K562 (cell line): ENCODE measurements around the gene KMT2C. TPM values are rescaled to one million over a fixed set of nuclear protein-coding genes. Genes with fewer than 3 reads are reported as not detected.
"Not testable (repeated sequence)": the region's sequence is repeated elsewhere in the genome, so short reads cannot be mapped to it uniquely, and the experiment has no call there.

Experiments used
- BCL6 ChIP-seq: fragments of 250-450 bp; sonication (Bioruptor Pico); IDR thresholded peaks from 2 replicates; pipeline ENCODE4 v1.4.0; 2020
- FOXK1 ChIP-seq: sonication (generic); formaldehyde crosslinking; IDR thresholded peaks from 2 replicates; pipeline ENCODE4 v1.8.0; 2022; ENCODE audit warnings: missing genetic modification reagents, mild to moderate bottlenecking, borderline replicate concordance
- GATAD2A ChIP-seq: fragments of 450-650 bp; IDR thresholded peaks from 2 replicates; pipeline ENCODE4 v1.6.1; 2017
- HMG20A ChIP-seq: fragments of 450-650 bp; formaldehyde crosslinking; conservative IDR thresholded peaks from 2 replicates; pipeline ENCODE4 v1.4.0; 2020; ENCODE audit warnings: mild to moderate bottlenecking, mixed read lengths
- JUND ChIP-seq, 2 experiments: IDR thresholded peaks; 2 replicates in 1 of 2; 3 replicates in 1 of 2; pipeline ENCODE4 v1.6.1; 2011; ENCODE audit warnings: borderline replicate concordance in 2 of 2, low read depth in 2 of 2, low read length in 2 of 2, improper control_type of control experiment in 1 of 2, missing biosample characterization in 1 of 2, missing genetic modification characterization in 1 of 2, missing genetic modification reagents in 1 of 2
- MTA1 ChIP-seq: fragments of 450-650 bp; IDR thresholded peaks from 2 replicates; pipeline ENCODE4 v1.6.1; 2017; ENCODE audit warnings: borderline replicate concordance
- MYC ChIP-seq, 2 experiments: fragments of 250-450 bp in 1 of 2; sonication (Bioruptor Pico) in 1 of 2; IDR thresholded peaks; 2 replicates each; pipeline versions ENCODE4 v1.5.1 to v1.6.1; 2012 to 2021; ENCODE audit warnings: low read depth in 2 of 2, borderline replicate concordance in 1 of 2, improper control_type of control experiment in 1 of 2, low read length in 1 of 2, mild to moderate bottlenecking in 1 of 2, moderate library complexity in 1 of 2
- SRF ChIP-seq, 2 experiments: fragments of 250-450, 450-650 bp in 1 of 2; sonication (Bioruptor Pico) in 1 of 2; sonication (generic) in 1 of 2; formaldehyde crosslinking; IDR thresholded peaks; 2 replicates each; pipeline versions ENCODE4 v1.5.0 to v1.5.1; 2020 to 2022; ENCODE audit warnings: mild to moderate bottlenecking in 1 of 2, missing genetic modification reagents in 1 of 2
- TRIM24 ChIP-seq, 2 experiments: fragments of 450-650 bp; IDR thresholded peaks; 2 replicates each; pipeline ENCODE4 v1.6.1; 2016
- ZNF644 ChIP-seq: fragments of 200-800 bp; sonication (Bioruptor generic); IDR thresholded peaks from 2 replicates; pipeline ENCODE4 v1.6.1; 2016; ENCODE audit warnings: low read depth, missing genetic modification characterization, missing compliant biosample characterization
- polyA plus RNA-seq, 8 experiments: library from polyadenylated mRNA; depleted of rRNA in 4 of 8; stranded (reverse) in 5 of 8; unstranded in 3 of 8; fragments of >200 nt; fragmentation: Nextera tagmentation in 2 of 8; fragmentation: Illumina TruSeq in 1 of 8; extraction: Ambion mirVana in 2 of 8; extraction: Trizol in 1 of 8; gene quantifications; 2 replicates each; pipeline versions ENCODE4 v1.2.1 to v1.2.3, GENCODE V29; 2011 to 2014; ENCODE audit warnings: inconsistent platforms in 1 of 8, missing spikeins in 1 of 8
- total RNA-seq, 7 experiments: library from RNA; depleted of rRNA in 6 of 7; stranded (reverse); fragments of >200 nt in 6 of 7; fragmentation: Illumina TruSeq in 2 of 7; extraction: Trizol in 2 of 7; gene quantifications; 2 replicates each; pipeline versions ENCODE4 v1.2.1 to v1.2.3, GENCODE V29; 2011 to 2021; ENCODE audit warnings: low replicate concordance in 1 of 7
- TF ChIP-seq, protein P1 (sequence below): IDR thresholded peaks from 2 replicates; pipeline ENCODE4 v1.6.1; 2014; ENCODE audit warnings: antibody characterized with exemption
- TF ChIP-seq, protein P2 (sequence below): sonication (generic); formaldehyde crosslinking; IDR thresholded peaks from 2 replicates; pipeline ENCODE4 v1.8.1; 2023; ENCODE audit warnings: missing genetic modification reagents, mild to moderate bottlenecking, borderline replicate concordance
- TF ChIP-seq, protein P3 (sequence below), 3 experiments: IDR thresholded peaks in 2 of 3; conservative IDR thresholded peaks in 1 of 3; 2 replicates each; pipeline ENCODE4 v1.5.1; 2011 to 2012; ENCODE audit warnings: low read length in 3 of 3, mild to moderate bottlenecking in 3 of 3, control low read depth in 2 of 3, improper control_type of control experiment in 1 of 3, inconsistent platforms in 1 of 3, low read depth in 1 of 3, mixed read lengths in 1 of 3, moderate library complexity in 1 of 3; ENCODE audit not compliant: insufficient read depth in 2 of 3
- TF ChIP-seq, protein P4 (sequence below), 2 experiments: fragments of 200-800 bp in 1 of 2; sonication (Bioruptor generic) in 1 of 2; sonication (generic) in 1 of 2; formaldehyde crosslinking in 1 of 2; IDR thresholded peaks in 1 of 2; conservative IDR thresholded peaks in 1 of 2; 2 replicates each; pipeline versions ENCODE4 v1.5.0 to v1.6.1; 2016 to 2020; ENCODE audit warnings: missing compliant biosample characterization in 1 of 2, missing genetic modification characterization in 1 of 2, missing genetic modification reagents in 1 of 2

Gene KMT2C
- total and polyA plus RNA-seq, 9 of the 15 experiments (the other 6 are each of a cell fraction or from before 2014, with no cell fraction given): 4.9 to 67.8 (median 27.1) TPM

DNA sequence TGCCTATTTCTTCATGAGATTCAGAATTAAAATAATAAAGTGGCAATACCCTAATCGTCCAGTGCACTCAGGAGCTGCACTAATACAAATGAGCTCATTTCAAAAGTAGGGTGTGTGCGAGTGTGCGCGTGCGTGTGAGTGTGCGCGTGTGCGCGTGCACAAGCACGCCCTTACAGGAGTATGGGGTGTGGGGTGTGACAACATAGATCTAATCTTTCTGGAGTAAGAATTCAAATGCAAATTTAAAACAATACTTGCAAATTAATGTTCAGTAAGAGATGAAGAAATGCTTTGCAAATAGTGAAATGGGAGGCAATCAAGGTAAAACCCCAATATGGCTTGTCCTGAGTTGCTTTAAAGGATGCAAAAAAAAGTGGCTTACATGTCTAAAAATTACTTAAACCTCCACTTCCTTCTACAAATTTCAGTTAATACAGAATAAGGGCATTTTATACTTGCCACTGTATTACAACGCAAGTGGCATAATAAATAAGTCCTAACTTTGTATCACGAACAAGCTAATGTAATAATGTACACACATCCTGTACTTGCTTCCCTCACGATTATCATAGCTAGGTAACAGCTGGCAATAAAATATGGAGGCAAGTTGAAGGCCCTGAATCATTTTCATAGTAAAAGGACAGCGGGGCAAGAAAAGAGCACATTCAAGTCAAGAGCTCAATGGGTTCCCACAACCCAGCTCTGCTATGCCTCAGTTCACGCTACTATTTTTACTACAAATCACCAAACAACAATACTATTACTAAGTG, 1.9 kb downstream of the KMT2C start (continued):
- TF ChIP-seq, protein P1, sequence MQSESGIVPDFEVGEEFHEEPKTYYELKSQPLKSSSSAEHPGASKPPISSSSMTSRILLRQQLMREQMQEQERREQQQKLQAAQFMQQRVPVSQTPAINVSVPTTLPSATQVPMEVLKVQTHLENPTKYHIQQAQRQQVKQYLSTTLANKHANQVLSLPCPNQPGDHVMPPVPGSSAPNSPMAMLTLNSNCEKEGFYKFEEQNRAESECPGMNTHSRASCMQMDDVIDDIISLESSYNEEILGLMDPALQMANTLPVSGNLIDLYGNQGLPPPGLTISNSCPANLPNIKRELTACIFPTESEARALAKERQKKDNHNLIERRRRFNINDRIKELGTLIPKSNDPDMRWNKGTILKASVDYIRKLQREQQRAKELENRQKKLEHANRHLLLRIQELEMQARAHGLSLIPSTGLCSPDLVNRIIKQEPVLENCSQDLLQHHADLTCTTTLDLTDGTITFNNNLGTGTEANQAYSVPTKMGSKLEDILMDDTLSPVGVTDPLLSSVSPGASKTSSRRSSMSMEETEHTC: 0 out of 2 replicates have a peak, but pooled peaks have one; percentile 46
- TF ChIP-seq, protein P2, sequence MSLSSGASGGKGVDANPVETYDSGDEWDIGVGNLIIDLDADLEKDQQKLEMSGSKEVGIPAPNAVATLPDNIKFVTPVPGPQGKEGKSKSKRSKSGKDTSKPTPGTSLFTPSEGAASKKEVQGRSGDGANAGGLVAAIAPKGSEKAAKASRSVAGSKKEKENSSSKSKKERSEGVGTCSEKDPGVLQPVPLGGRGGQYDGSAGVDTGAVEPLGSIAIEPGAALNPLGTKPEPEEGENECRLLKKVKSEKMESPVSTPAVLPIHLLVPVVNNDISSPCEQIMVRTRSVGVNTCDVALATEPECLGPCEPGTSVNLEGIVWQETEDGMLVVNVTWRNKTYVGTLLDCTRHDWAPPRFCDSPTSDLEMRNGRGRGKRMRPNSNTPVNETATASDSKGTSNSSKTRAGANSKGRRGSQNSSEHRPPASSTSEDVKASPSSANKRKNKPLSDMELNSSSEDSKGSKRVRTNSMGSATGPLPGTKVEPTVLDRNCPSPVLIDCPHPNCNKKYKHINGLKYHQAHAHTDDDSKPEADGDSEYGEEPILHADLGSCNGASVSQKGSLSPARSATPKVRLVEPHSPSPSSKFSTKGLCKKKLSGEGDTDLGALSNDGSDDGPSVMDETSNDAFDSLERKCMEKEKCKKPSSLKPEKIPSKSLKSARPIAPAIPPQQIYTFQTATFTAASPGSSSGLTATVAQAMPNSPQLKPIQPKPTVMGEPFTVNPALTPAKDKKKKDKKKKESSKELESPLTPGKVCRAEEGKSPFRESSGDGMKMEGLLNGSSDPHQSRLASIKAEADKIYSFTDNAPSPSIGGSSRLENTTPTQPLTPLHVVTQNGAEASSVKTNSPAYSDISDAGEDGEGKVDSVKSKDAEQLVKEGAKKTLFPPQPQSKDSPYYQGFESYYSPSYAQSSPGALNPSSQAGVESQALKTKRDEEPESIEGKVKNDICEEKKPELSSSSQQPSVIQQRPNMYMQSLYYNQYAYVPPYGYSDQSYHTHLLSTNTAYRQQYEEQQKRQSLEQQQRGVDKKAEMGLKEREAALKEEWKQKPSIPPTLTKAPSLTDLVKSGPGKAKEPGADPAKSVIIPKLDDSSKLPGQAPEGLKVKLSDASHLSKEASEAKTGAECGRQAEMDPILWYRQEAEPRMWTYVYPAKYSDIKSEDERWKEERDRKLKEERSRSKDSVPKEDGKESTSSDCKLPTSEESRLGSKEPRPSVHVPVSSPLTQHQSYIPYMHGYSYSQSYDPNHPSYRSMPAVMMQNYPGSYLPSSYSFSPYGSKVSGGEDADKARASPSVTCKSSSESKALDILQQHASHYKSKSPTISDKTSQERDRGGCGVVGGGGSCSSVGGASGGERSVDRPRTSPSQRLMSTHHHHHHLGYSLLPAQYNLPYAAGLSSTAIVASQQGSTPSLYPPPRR (CRISPR knock-in tag): peak; percentile 70; the same call in 1 of the 2 replicates
- peak; percentile 45; the same call in 1 of the 2 replicates for TF ChIP-seq GATAD2A
- TF ChIP-seq ZNF644 (tag): peak; percentile 86
- TF ChIP-seq HMG20A (CRISPR knock-in tag): 0 out of 2 replicates have a peak, but pooled peaks have one; percentile 2
- TF ChIP-seq JUND (IDR thresholded peaks at IDR 0.05; ENCODE audit: borderline replicate concordance, low read depth, low read length): peak; percentile 38; the same call in 1 of the 2 replicates
- TF ChIP-seq JUND (tag; IDR thresholded peaks at IDR 0.05; ENCODE audit: borderline replicate concordance, low read depth, low read length); MYC (CRISPR knock-in tag; IDR thresholded peaks at IDR 0.05; ENCODE audit: borderline replicate concordance, low read depth): not testable (repeated sequence)
- TF ChIP-seq, protein P3, sequence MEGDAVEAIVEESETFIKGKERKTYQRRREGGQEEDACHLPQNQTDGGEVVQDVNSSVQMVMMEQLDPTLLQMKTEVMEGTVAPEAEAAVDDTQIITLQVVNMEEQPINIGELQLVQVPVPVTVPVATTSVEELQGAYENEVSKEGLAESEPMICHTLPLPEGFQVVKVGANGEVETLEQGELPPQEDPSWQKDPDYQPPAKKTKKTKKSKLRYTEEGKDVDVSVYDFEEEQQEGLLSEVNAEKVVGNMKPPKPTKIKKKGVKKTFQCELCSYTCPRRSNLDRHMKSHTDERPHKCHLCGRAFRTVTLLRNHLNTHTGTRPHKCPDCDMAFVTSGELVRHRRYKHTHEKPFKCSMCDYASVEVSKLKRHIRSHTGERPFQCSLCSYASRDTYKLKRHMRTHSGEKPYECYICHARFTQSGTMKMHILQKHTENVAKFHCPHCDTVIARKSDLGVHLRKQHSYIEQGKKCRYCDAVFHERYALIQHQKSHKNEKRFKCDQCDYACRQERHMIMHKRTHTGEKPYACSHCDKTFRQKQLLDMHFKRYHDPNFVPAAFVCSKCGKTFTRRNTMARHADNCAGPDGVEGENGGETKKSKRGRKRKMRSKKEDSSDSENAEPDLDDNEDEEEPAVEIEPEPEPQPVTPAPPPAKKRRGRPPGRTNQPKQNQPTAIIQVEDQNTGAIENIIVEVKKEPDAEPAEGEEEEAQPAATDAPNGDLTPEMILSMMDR (IDR thresholded peaks at IDR 0.05 in 2 of 3, conservative IDR thresholded peaks at IDR 0.05 in 1 of 3; ENCODE audit: insufficient read depth in 2 of 3, low read depth in 1 of 3, low read length in 3 of 3): peak in 1 of 3 experiments; percentile 25; a peak in 2 of 6 replicates
- 0 out of 2 replicates have a peak, but pooled peaks have one; percentile 45 for TF ChIP-seq BCL6 (CRISPR knock-in tag)
- TF ChIP-seq SRF (CRISPR knock-in tag; IDR thresholded peaks at IDR 0.05): 0 out of 4 replicates have a peak, but pooled peaks of 1 of the 2 experiments have one; percentile 8
- 0 out of 4 replicates have a peak, but pooled peaks of 1 of the 2 experiments have one; percentile 33 for TF ChIP-seq TRIM24 (IDR thresholded peaks at IDR 0.05)
- TF ChIP-seq MTA1: peak; percentile 43; the same call in 1 of the 2 replicates
- TF ChIP-seq FOXK1 (CRISPR knock-in tag): peak; percentile 58; the same call in 1 of the 2 replicates
- TF ChIP-seq, protein P4, sequence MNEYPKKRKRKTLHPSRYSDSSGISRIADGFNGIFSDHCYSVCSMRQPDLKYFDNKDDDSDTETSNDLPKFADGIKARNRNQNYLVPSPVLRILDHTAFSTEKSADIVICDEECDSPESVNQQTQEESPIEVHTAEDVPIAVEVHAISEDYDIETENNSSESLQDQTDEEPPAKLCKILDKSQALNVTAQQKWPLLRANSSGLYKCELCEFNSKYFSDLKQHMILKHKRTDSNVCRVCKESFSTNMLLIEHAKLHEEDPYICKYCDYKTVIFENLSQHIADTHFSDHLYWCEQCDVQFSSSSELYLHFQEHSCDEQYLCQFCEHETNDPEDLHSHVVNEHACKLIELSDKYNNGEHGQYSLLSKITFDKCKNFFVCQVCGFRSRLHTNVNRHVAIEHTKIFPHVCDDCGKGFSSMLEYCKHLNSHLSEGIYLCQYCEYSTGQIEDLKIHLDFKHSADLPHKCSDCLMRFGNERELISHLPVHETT (CRISPR knock-in tag; conservative IDR thresholded peaks at IDR 0.05 in 1 of 2, IDR thresholded peaks at IDR 0.05 in 1 of 2): 0 out of 4 replicates have a peak, but pooled peaks of 1 of the 2 experiments have one; percentile 40
- TF ChIP-seq MYC (IDR thresholded peaks at IDR 0.05; ENCODE audit: low read depth, low read length): peak; percentile 76
